ENCODE data around the gene CEP192. TPM values are rescaled to one million over a fixed set of nuclear protein-coding genes. Genes with fewer than 3 reads are reported as not detected.

The CEP192 gene
- total and polyA plus RNA-seq, 2 of the 13 experiments (the other 11 are each of a cell fraction or from before 2014, with no cell fraction given), result 15.3 to 24.7 TPM

- no peak for TF ChIP-seq NBN (conservative IDR thresholded peaks at IDR 0.05)
- no peak for TF ChIP-seq U2AF2 (IDR thresholded peaks at IDR 0.05; ENCODE audit: low read depth, low read length)
- TF ChIP-seq ZNF703 (CRISPR knock-in tag; IDR thresholded peaks at IDR 0.05; ENCODE audit: borderline replicate concordance), result no peak
- no peak for TF ChIP-seq NRL (CRISPR knock-in tag; IDR thresholded peaks at IDR 0.05; ENCODE audit: borderline replicate concordance)
- TF ChIP-seq TOE1 (CRISPR knock-in tag; IDR thresholded peaks at IDR 0.05), result 0 out of 2 replicates have a peak, but pooled peaks have one; percentile 26
- no peak for TF ChIP-seq SOX13 (IDR thresholded peaks at IDR 0.05)
- TF ChIP-seq SOX13 (CRISPR knock-in tag; conservative IDR thresholded peaks at IDR 0.05 in 1 of 2, IDR thresholded peaks at IDR 0.05 in 1 of 2), result no peak; a peak in 1 of 4 replicates
- TF ChIP-seq SAP130 (CRISPR knock-in tag; IDR thresholded peaks at IDR 0.05; ENCODE audit: low read depth), result peak; percentile 36; the same call in 1 of the 2 replicates
- no peak for TF ChIP-seq SNAPC2 (CRISPR knock-in tag; IDR thresholded peaks at IDR 0.05)
- TF ChIP-seq ZNF792 (CRISPR knock-in tag; IDR thresholded peaks at IDR 0.05), result no peak
- no peak for TF ChIP-seq ETS1 (CRISPR knock-in tag; IDR thresholded peaks at IDR 0.05)
- TF ChIP-seq TCF7 (IDR thresholded peaks at IDR 0.05; ENCODE audit: low read depth), result peak; percentile 14; the same call in 1 of the 2 replicates
- no peak for TF ChIP-seq ZNF777 (CRISPR knock-in tag; IDR thresholded peaks at IDR 0.05)
- TF ChIP-seq HNF4G (IDR thresholded peaks at IDR 0.05; ENCODE audit: borderline replicate concordance, low read depth, low read length), result peak; percentile 96
- TF ChIP-seq HNF4G (CRISPR knock-in tag; IDR thresholded peaks at IDR 0.05; ENCODE audit: borderline replicate concordance, low read depth), result no peak; the same call in 1 of the 2 replicates
- no peak for TF ChIP-seq AKAP8 (CRISPR knock-in tag; IDR thresholded peaks at IDR 0.05)
- no peak for TF ChIP-seq ZNF883 (CRISPR knock-in tag; IDR thresholded peaks at IDR 0.05; ENCODE audit: not compliant biosample characterization)
- TF ChIP-seq ZBTB2 (CRISPR knock-in tag; IDR thresholded peaks at IDR 0.05; ENCODE audit: low read depth), result no peak
- TF ChIP-seq ZNF317 (CRISPR knock-in tag; IDR thresholded peaks at IDR 0.05), result peak; percentile 52; the same call in 1 of the 2 replicates
- TF ChIP-seq ZNF550 (CRISPR knock-in tag; IDR thresholded peaks at IDR 0.05; ENCODE audit: borderline replicate concordance), result no peak
- TF ChIP-seq ZNF24 (IDR thresholded peaks at IDR 0.05), result no peak
- no peak for TF ChIP-seq TSC22D2 (CRISPR knock-in tag; IDR thresholded peaks at IDR 0.05; ENCODE audit: borderline replicate concordance)
- TF ChIP-seq RBM22 (optimal IDR thresholded peaks at IDR 0.05; ENCODE audit: low read length), result peak; percentile 36
- TF ChIP-seq SPEN (CRISPR knock-in tag; IDR thresholded peaks at IDR 0.05; ENCODE audit: low read depth), result no peak
- no peak for TF ChIP-seq BCL3 (CRISPR knock-in tag; IDR thresholded peaks at IDR 0.05)
- TF ChIP-seq ZNF343 (CRISPR knock-in tag; IDR thresholded peaks at IDR 0.05), result peak; percentile 36; the same call in 1 of the 2 replicates
- no peak for TF ChIP-seq E2F5 (CRISPR knock-in tag; conservative IDR thresholded peaks at IDR 0.05)
Observed at GRCh38 chr18:12946549-12947284, 44.4 kb upstream of the CEP192 start (continued).

All from HepG2 (cell line).